ENCODE results near the gene DDX3X. TPM values are rescaled to one million over a fixed set of nuclear protein-coding genes. Genes with fewer than 3 reads are reported as not detected.
"Not testable (repeated sequence)": the region's sequence is repeated elsewhere in the genome, so short reads cannot be mapped to it uniquely, and the experiment has no call there.

The DDX3X gene
- total RNA-seq, 1 donor from 2014 or later, result 242 TPM

GRCh38 chrX:41314881-41315280 is 19.1 kb upstream of the DDX3X start:
- Histone ChIP-seq H4K20me1 (ENCODE audit: insufficient read depth, low read length) (no peaks in the 10 kb centered on the region), H3K4me2 (ENCODE audit: low read length) (no peak overlapping the region), H3K4me1 (ENCODE audit: insufficient read depth, low read length) (no peaks in the 10 kb centered on the region), H2AFZ (ENCODE audit: low read depth, low read length) (peak overlapping the region; percentile 41), H3K27me3 (ENCODE audit: insufficient read depth, low read length) (no peaks in the 10 kb centered on the region), H3K9me3 (ENCODE audit: insufficient read depth, low read depth, low read length) (no peaks in the 10 kb centered on the region), H3K4me3 (ENCODE audit: insufficient read depth, low read depth, low read length) (no peak overlapping the region), H3K36me3 (ENCODE audit: insufficient read depth, low read length) (no peaks in the 10 kb centered on the region), H3K9ac (ENCODE audit: low read length) (no peak overlapping the region), H3K79me2 (ENCODE audit: insufficient read depth, low read length) (no peaks in the 10 kb centered on the region), H3K27ac (ENCODE audit: low read depth, low read length) (no peak overlapping the region)
- FAIRE-seq (peak; percentile 75), DNase-seq (ENCODE audit: low read depth) (no peak)
- H3K27me3 Mint-ChIP-seq (ENCODE audit: low read depth, unreplicated experiment), result no peaks in the 10 kb centered on the region
- H3K36me3 Mint-ChIP-seq (ENCODE audit: low read depth, unreplicated experiment), result no peaks in the 10 kb centered on the region
- H3K9me3 Mint-ChIP-seq (ENCODE audit: unreplicated experiment), result no peaks in the 10 kb centered on the region
- TF ChIP-seq EZH2 (IDR thresholded peaks at IDR 0.05; ENCODE audit: insufficient read depth, low read length) (no peak), CTCF (IDR thresholded peaks at IDR 0.05; ENCODE audit: insufficient read depth, low read depth, low read length) (no peak)
- no peak overlapping the region for H3K27ac Mint-ChIP-seq (ENCODE audit: unreplicated experiment)
- no peaks in the 10 kb centered on the region for H3K4me1 Mint-ChIP-seq (ENCODE audit: low read depth, unreplicated experiment)
- no peak overlapping the region for H3K4me3 Mint-ChIP-seq (ENCODE audit: unreplicated experiment)

- H3K9me3 ChIP-seq (ENCODE audit: insufficient read depth, low read depth, low read length); H4K20me1 ChIP-seq (ENCODE audit: insufficient read depth, low read length); H3K79me2 ChIP-seq (ENCODE audit: insufficient read depth, low read length); H3K36me3 Mint-ChIP-seq (ENCODE audit: low read depth, unreplicated experiment); H3K4me3 ChIP-seq (ENCODE audit: insufficient read depth, low read depth, low read length); H3K27ac ChIP-seq (ENCODE audit: low read depth, low read length); H3K27ac Mint-ChIP-seq (ENCODE audit: unreplicated experiment); H3K27me3 ChIP-seq (ENCODE audit: insufficient read depth, low read length); H3K9ac ChIP-seq (ENCODE audit: low read length); H2AFZ ChIP-seq (ENCODE audit: low read depth, low read length); H3K4me3 Mint-ChIP-seq (ENCODE audit: unreplicated experiment); H3K4me1 ChIP-seq (ENCODE audit: insufficient read depth, low read length); H3K36me3 ChIP-seq (ENCODE audit: insufficient read depth, low read length); H3K27me3 Mint-ChIP-seq (ENCODE audit: low read depth, unreplicated experiment); H3K4me2 ChIP-seq (ENCODE audit: low read length); DNase-seq (ENCODE audit: low read depth); H3K4me1 Mint-ChIP-seq (ENCODE audit: low read depth, unreplicated experiment); H3K9me3 Mint-ChIP-seq (ENCODE audit: unreplicated experiment): not testable (repeated sequence)
- peak; percentile 95 for FAIRE-seq
Measured at GRCh38 chrX:41316266-41316665, 17.7 kb upstream of the DDX3X start.

- no peak overlapping the region for H3K27ac Mint-ChIP-seq (ENCODE audit: unreplicated experiment)
- H3K4me3 Mint-ChIP-seq (ENCODE audit: unreplicated experiment), result no peak overlapping the region
- H3K4me1 Mint-ChIP-seq (ENCODE audit: low read depth, unreplicated experiment), result no peaks in the 10 kb centered on the region
- Histone ChIP-seq H3K4me2 (ENCODE audit: low read length) (no peak overlapping the region), H2AFZ (ENCODE audit: low read depth, low read length) (no peak overlapping the region), H3K9ac (ENCODE audit: low read length) (no peak overlapping the region), H3K79me2 (ENCODE audit: insufficient read depth, low read length) (no peaks in the 10 kb centered on the region), H3K27me3 (ENCODE audit: insufficient read depth, low read length) (no peaks in the 10 kb centered on the region), H4K20me1 (ENCODE audit: insufficient read depth, low read length) (no peaks in the 10 kb centered on the region), H3K4me3 (ENCODE audit: insufficient read depth, low read depth, low read length) (no peak overlapping the region), H3K36me3 (ENCODE audit: insufficient read depth, low read length) (no peaks in the 10 kb centered on the region), H3K4me1 (ENCODE audit: insufficient read depth, low read length) (no peaks in the 10 kb centered on the region), H3K27ac (ENCODE audit: low read depth, low read length) (no peak overlapping the region), H3K9me3 (ENCODE audit: insufficient read depth, low read depth, low read length) (no peaks in the 10 kb centered on the region)
- TF ChIP-seq EZH2 (IDR thresholded peaks at IDR 0.05; ENCODE audit: insufficient read depth, low read length), result no peak
- TF ChIP-seq CTCF (IDR thresholded peaks at IDR 0.05; ENCODE audit: insufficient read depth, low read depth, low read length), result no peak
- no peak for DNase-seq (ENCODE audit: low read depth)
- peak; percentile 76 for FAIRE-seq
- H3K9me3 Mint-ChIP-seq (ENCODE audit: unreplicated experiment), result no peaks in the 10 kb centered on the region
- H3K27me3 Mint-ChIP-seq (ENCODE audit: low read depth, unreplicated experiment), result no peaks in the 10 kb centered on the region
- H3K36me3 Mint-ChIP-seq (ENCODE audit: low read depth, unreplicated experiment), result no peaks in the 10 kb centered on the region
Measured at GRCh38 chrX:41317477-41318208, 16.3 kb upstream of the DDX3X start.

Measured in astrocyte (in vitro differentiated cells and primary cell).